Measurements from ENCODE around the gene GMFB. TPM values are rescaled to one million over a fixed set of nuclear protein-coding genes. Genes with fewer than 3 reads are reported as not detected.

Gene GMFB
- polyA plus RNA-seq, 1 experiment: 10.0 TPM

GRCh38 chr14:54533100-54533499 is 44.3 kb upstream of the GMFB start:
- CTCF ChIA-PET: no interaction called here

DNA sequence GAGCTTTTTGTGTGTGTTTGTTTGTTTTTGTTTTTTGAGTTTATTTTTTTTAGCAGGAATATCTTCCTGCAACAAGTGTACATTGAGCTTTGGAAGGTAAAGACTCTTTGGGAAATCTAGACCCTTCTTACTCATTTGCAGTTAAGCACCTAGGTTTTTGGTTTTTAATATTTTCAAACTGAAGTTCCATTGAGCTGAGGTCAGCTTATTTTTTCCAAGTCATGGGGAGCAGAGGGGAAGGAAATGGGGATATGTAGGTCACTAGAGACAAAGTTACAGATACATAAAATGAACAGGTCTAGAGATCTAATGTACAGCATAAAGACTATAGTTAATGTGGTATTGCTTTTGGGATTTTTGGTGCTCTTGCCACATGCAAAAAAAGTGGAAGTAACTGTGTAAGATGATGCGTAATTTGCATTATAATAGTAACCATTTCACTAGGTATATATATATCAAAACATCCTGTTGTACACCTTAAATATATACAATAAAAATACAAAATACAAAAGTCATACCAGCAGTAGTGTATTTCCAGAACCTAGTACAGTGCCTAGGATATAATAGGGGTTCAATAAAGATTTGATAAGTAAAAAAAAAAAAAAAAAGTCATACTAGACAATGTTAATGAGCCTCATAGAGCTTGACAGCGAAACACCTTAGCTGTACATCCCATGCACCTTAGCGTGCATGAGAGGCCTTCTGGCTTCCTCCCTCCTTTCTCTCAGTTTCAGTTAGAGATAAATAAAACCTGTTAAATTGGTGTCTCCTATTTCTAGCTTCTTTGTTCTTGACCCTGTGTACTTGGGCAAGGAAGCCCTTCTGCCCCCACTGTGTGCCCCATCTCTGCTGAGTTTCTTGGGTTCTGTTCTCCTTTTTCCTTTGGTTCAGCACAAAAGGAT is 43.6 kb upstream of the GMFB start:
- ChIA-PET CTCF (no interaction called here), POLR2A (no interaction called here)
- H3K36me3 ChIP-seq (ENCODE audit: control insufficient read depth, insufficient read depth, low read length): peaks cover 1% of the 10 kb centered on the region; the same call in 1 of the 2 replicates
- TF ChIP-seq, protein P1, sequence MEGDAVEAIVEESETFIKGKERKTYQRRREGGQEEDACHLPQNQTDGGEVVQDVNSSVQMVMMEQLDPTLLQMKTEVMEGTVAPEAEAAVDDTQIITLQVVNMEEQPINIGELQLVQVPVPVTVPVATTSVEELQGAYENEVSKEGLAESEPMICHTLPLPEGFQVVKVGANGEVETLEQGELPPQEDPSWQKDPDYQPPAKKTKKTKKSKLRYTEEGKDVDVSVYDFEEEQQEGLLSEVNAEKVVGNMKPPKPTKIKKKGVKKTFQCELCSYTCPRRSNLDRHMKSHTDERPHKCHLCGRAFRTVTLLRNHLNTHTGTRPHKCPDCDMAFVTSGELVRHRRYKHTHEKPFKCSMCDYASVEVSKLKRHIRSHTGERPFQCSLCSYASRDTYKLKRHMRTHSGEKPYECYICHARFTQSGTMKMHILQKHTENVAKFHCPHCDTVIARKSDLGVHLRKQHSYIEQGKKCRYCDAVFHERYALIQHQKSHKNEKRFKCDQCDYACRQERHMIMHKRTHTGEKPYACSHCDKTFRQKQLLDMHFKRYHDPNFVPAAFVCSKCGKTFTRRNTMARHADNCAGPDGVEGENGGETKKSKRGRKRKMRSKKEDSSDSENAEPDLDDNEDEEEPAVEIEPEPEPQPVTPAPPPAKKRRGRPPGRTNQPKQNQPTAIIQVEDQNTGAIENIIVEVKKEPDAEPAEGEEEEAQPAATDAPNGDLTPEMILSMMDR (IDR thresholded peaks at IDR 0.05; ENCODE audit: insufficient read depth, low read depth, low read length): no peak
- H3K4me3 ChIP-seq (ENCODE audit: low read depth, low read length): no peak overlapping the region
- no peak for DNase-seq (ENCODE audit: low read depth)
- H3K27me3 ChIP-seq (ENCODE audit: control insufficient read depth, insufficient read depth, low read length): no peaks in the 10 kb centered on the region

More at GRCh38 chr14:54533100-54533499, 44.3 kb upstream of the GMFB start:
- H3K36me3 ChIP-seq (ENCODE audit: control insufficient read depth, insufficient read depth, low read length): peaks cover 1% of the 10 kb centered on the region; the same call in 1 of the 2 replicates
- no peaks in the 10 kb centered on the region for H3K27me3 ChIP-seq (ENCODE audit: control insufficient read depth, insufficient read depth, low read length)
- TF ChIP-seq, protein P1 (IDR thresholded peaks at IDR 0.05; ENCODE audit: insufficient read depth, low read depth, low read length): no peak
- DNase-seq (ENCODE audit: low read depth): no peak
- H3K4me3 ChIP-seq (ENCODE audit: low read depth, low read length): no peak overlapping the region
- POLR2A ChIA-PET: no interaction called here

DNA sequence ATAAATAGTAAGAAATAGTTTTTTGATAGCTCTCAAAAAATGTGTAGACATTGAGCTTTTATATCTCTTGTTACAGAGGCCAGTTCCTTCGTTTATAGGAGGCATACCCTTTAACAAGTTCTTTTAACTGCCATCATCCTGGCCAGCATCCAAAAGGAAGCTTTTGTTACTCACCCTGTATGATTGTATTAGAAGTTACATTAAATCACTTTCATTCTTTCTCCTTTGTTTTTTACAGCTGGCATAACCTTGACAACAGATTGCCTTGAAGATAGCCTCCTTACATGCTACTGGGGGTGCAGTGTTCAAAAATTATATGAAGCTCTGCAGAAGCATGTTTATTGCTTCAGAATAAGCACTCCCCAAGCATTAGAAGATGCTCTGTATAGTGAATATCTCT is 41.0 kb upstream of the GMFB start:
- DNase-seq (ENCODE audit: low read depth): peak; percentile 8
- CTCF ChIA-PET: interaction anchor here (1.0 kb wide), 1 partner anchor 12 kb away, joined by 4 read pairs; no protein-coding TSS in a partner anchor
- Histone ChIP-seq H3K4me3 (ENCODE audit: low read depth, low read length) (no peak overlapping the region), H3K36me3 (ENCODE audit: control insufficient read depth, insufficient read depth, low read length) (peaks cover 1% of the 10 kb centered on the region; the same call in 1 of the 2 replicates), H3K27me3 (ENCODE audit: control insufficient read depth, insufficient read depth, low read length) (no peaks in the 10 kb centered on the region)
- POLR2A ChIA-PET: no interaction called here
- TF ChIP-seq, protein P1 (IDR thresholded peaks at IDR 0.05; ENCODE audit: insufficient read depth, low read depth, low read length): no peak

DNA sequence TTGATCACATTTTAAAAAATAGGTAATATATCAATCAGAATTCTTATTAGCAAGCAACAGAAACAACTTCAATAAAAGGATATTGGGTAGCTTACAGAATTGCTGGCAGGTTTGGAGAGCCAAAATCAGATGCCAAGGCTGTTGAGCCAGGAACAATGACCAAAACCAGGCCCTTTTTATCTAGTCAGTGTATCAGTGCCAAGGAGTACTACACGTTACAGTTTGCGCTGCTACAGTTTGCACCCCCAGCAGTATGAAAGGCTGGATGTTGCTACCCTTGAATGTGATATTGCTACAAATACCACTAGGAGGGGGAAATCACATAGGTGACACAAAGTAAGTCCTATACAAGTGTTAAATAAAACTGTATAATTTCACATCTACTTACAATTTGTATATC is 40.2 kb upstream of the GMFB start:
- POLR2A ChIA-PET: no interaction called here
- CTCF ChIA-PET: interaction anchor here (0.6 kb wide), 1 partner anchor 7 kb away, joined by 3 read pairs; no protein-coding TSS in a partner anchor
- no peak for DNase-seq (ENCODE audit: low read depth)
- Histone ChIP-seq H3K27me3 (ENCODE audit: control insufficient read depth, insufficient read depth, low read length) (no peaks in the 10 kb centered on the region), H3K4me3 (ENCODE audit: low read depth, low read length) (no peak overlapping the region), H3K36me3 (ENCODE audit: control insufficient read depth, insufficient read depth, low read length) (peaks cover 4% of the 10 kb centered on the region)
- TF ChIP-seq, protein P1 (IDR thresholded peaks at IDR 0.05; ENCODE audit: insufficient read depth, low read depth, low read length): no peak

DNA sequence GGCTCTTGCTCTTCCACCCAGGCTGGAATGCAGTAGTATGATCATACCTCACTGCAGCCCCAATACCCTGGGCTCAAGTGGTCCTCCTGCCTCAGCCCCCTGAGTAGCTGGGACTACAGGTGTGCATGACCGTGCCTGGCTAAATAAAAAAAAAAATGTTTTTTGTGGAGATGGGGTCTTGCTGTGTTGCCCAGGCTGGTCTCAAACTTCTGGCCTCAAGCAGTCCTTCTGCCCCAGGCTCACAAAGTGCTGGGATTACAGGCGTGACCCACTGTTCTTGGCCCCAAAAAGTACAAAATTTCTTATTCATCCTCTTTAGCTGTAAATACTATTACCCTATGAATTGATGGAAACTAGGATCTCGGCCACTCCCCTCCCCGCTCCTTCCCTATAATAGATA is 35.6 kb upstream of the GMFB start:
- TF ChIP-seq, protein P1 (IDR thresholded peaks at IDR 0.05; ENCODE audit: insufficient read depth, low read depth, low read length): no peak
- no peaks in the 10 kb centered on the region for H3K27me3 ChIP-seq (ENCODE audit: control insufficient read depth, insufficient read depth, low read length)
- no peak for DNase-seq (ENCODE audit: low read depth)
- ChIA-PET POLR2A (no interaction called here), CTCF (interaction anchor here (0.6 kb wide), 1 partner anchor 78 kb away, joined by 3 read pairs; no protein-coding TSS in a partner anchor)
- peaks cover 4% of the 10 kb centered on the region for H3K36me3 ChIP-seq (ENCODE audit: control insufficient read depth, insufficient read depth, low read length)
- no peak overlapping the region for H3K4me3 ChIP-seq (ENCODE audit: low read depth, low read length)
